ENCODE results near the gene PHKG1.
A peak's percentile ranks its signal among the peaks of the same experiment; 100 is the strongest.

GRCh38 chr7:56106108-56107073 lies 13.6 kb upstream of the PHKG1 start, which contains the start of gene CHCHD2:
- no peak for TF ChIP-seq FOXM1 (IDR thresholded peaks at IDR 0.05; ENCODE audit: borderline replicate concordance, low read depth)
- TF ChIP-seq TEAD4 (IDR thresholded peaks at IDR 0.05), result no peak
- TF ChIP-seq TAF1 (IDR thresholded peaks at IDR 0.05; ENCODE audit: low read depth), result peak; percentile 86
- no peak for TF ChIP-seq RAD21 (IDR thresholded peaks at IDR 0.05; ENCODE audit: low read depth)
- TF ChIP-seq EP300 (IDR thresholded peaks at IDR 0.05; ENCODE audit: borderline replicate concordance), result no peak
- TF ChIP-seq MAX (IDR thresholded peaks at IDR 0.05), result peak; percentile 82
- TF ChIP-seq NFIC (IDR thresholded peaks at IDR 0.05), result no peak; the same call in 1 of the 2 replicates
- TF ChIP-seq YY1 (IDR thresholded peaks at IDR 0.05; ENCODE audit: low read depth), result no peak
- TF ChIP-seq CREB1 (IDR thresholded peaks at IDR 0.05; ENCODE audit: low read depth), result no peak
- no peak for TF ChIP-seq REST (IDR thresholded peaks at IDR 0.05; ENCODE audit: low read depth)
- TF ChIP-seq ZBTB7A (IDR thresholded peaks at IDR 0.05; ENCODE audit: low read depth), result no peak
- peak; percentile 84 for TF ChIP-seq USF1 (IDR thresholded peaks at IDR 0.05)
- TF ChIP-seq CEBPB (IDR thresholded peaks at IDR 0.05), result no peak
